Lung (tissue), 12 donors: ENCODE data around the gene S1PR5. TPM values are rescaled to one million over a fixed set of nuclear protein-coding genes. Genes with fewer than 3 reads are reported as not detected.

ENCODE experiments used
- ATAC-seq: fragments of 200-7000 bp; cut with Tn5 transposase; one replicate; pipeline ENCODE4 v1.9.1; 2020; ENCODE audit warnings: moderate number of reproducible peaks; ENCODE audit not compliant: insufficient read depth, low FRiP score
- DNase-seq, 3 donors: peaks; one replicate each; pipeline ENCODE4 v3.0.0-alpha.2; 2013 to 2017
- H3K27ac ChIP-seq, 2 donors: one replicate each; pipeline ENCODE4 v1.5.1; 2013; ENCODE audit warnings: mild to moderate bottlenecking in 2 of 2, moderate library complexity in 2 of 2, control low read depth in 1 of 2, inconsistent platforms in 1 of 2, low read depth in 1 of 2, low read length in 1 of 2
- H3K27me3 ChIP-seq, 3 donors: one replicate each; pipeline ENCODE4 v1.5.1; 2013; ENCODE audit warnings: low read length in 2 of 3; ENCODE audit not compliant: control insufficient read depth in 3 of 3, insufficient read depth in 3 of 3
- H3K36me3 ChIP-seq, 4 donors: one replicate each; pipeline ENCODE4 v1.5.1; 2013; ENCODE audit warnings: low read length in 4 of 4, mild to moderate bottlenecking in 1 of 4, moderate library complexity in 1 of 4; ENCODE audit not compliant: control insufficient read depth in 4 of 4, insufficient read depth in 4 of 4
- H3K4me1 ChIP-seq, 5 donors: one replicate each; pipeline ENCODE4 v1.5.1; 2013; ENCODE audit warnings: low read length in 5 of 5, mild to moderate bottlenecking in 2 of 5, moderate library complexity in 1 of 5; ENCODE audit not compliant: control insufficient read depth in 5 of 5, insufficient read depth in 5 of 5
- H3K4me3 ChIP-seq: one replicate; pipeline ENCODE4 v1.5.1; 2013; ENCODE audit warnings: mild to moderate bottlenecking, control low read depth, moderate library complexity
- H3K9ac ChIP-seq, 2 donors: one replicate each; pipeline ENCODE4 v1.5.1; 2013; ENCODE audit warnings: low read length in 2 of 2, control low read depth in 1 of 2; ENCODE audit not compliant: insufficient read depth in 1 of 2
- H3K9me3 ChIP-seq, 4 donors: one replicate each; pipeline ENCODE4 v1.5.1; 2013; ENCODE audit warnings: low read length in 3 of 4, mild to moderate bottlenecking in 1 of 4, moderate library complexity in 1 of 4; ENCODE audit not compliant: control insufficient read depth in 4 of 4, insufficient read depth in 3 of 4
- CTCF ChIP-seq: IDR thresholded peaks from 2 replicates; pipeline ENCODE4 v1.5.1; 2012; ENCODE audit warnings: mild to moderate bottlenecking; ENCODE audit errors: control extremely low read depth, extremely low read depth
- WGBS, 2 donors: extraction: QIAGEN DNeasy Blood & Tissue Kit; methylation state at CpG; one replicate each; pipeline ENCODE4 v1.1.7; 2013; 5-methylcytosine and 5-hydroxymethylcytosine counted together
- polyA plus RNA-seq, 2 donors: library from polyadenylated mRNA; stranded (reverse); fragments of 200-250 nt; gene quantifications; one replicate each; pipeline ENCODE4 v1.2.1, GENCODE V29; 2013
- total RNA-seq, 2 donors: library from RNA; depleted of rRNA in 1 of 2; stranded (reverse); fragments of >200 nt in 1 of 2; gene quantifications; one replicate each; pipeline ENCODE4 v1.2.1, GENCODE V29; 2014 to 2021
- donor health status: control.
- donor health status: control.
- donor health status: Bipolar disorder and iron deficiency.
- donor health status: healthy.
- donor health status: DM: yes; HTN: yes; CAD: no.

Gene S1PR5
- total and polyA plus RNA-seq, 4 donors = 0.26 to 1.4 (median 0.89) TPM

GRCh38 chr19:10565567-10566407 is 48.5 kb upstream of the S1PR5 start, which contains the start of gene KRI1:
TSS of gene KRI1 (minus strand) at chr19:10566010. CDS start at chr19:10565999, 11 bp downstream.
- DNase-seq (peak; percentile 98), ATAC-seq (peak; percentile 81)
- TF ChIP-seq CTCF = no peak
- Histone ChIP-seq H3K36me3 (peaks cover 0 to 9% (median 0%) of the 10 kb centered on the region in 4 donors), H3K9ac (peak within 1 kb of the TSS in 1 of 2 donors; percentile 55), H3K4me1 (peaks cover 0 to 30% (median 13%) of the 10 kb centered on the region in 5 donors), H3K27ac (peak within 1 kb of the TSS; percentile 84 to 89), H3K27me3 (no peaks in the 10 kb centered on the region), H3K4me3 (peak within 1 kb of the TSS; percentile 88), H3K9me3 (no peaks in the 10 kb centered on the region)
- WGBS, 2 donors = 0% methylated on average over 71 to 94 of the region's 94 CpGs

GRCh38 chr19:10565028-10565566 is 47.9 kb upstream of the S1PR5 start:
- TF ChIP-seq CTCF = no peak
- DNase-seq (peak; percentile 43 to 57 (median 54)), ATAC-seq (no peak)
- Histone ChIP-seq H3K27ac (peak overlapping the region; percentile 84 to 89), H3K9ac (peak overlapping the region in 1 of 2 donors; percentile 55), H3K9me3 (no peaks in the 10 kb centered on the region), H3K4me1 (peaks cover 0 to 30% (median 13%) of the 10 kb centered on the region in 5 donors), H3K36me3 (peaks cover 3 to 13% (median 5%) of the 10 kb centered on the region in 4 donors), H3K4me3 (peak overlapping the region; percentile 88), H3K27me3 (no peaks in the 10 kb centered on the region)
- WGBS, 2 donors = 10 to 18% methylated on average over 9 to 10 of the region's 10 CpGs

GRCh38 chr19:10562609-10563008 is 45.4 kb upstream of the S1PR5 start:
- ATAC-seq (no peak), DNase-seq (no peak)
- H3K9ac ChIP-seq = no peak overlapping the region
- no peak for TF ChIP-seq CTCF
- 96% methylated on average over 5 of the region's 5 CpGs for WGBS, 2 donors
- H3K27ac ChIP-seq = no peak overlapping the region
- peaks cover 0 to 21% (median 11%) of the 10 kb centered on the region in 5 donors for H3K4me1 ChIP-seq
- no peaks in the 10 kb centered on the region for H3K27me3 ChIP-seq
- no peaks in the 10 kb centered on the region for H3K9me3 ChIP-seq
- H3K4me3 ChIP-seq = no peak overlapping the region
- peaks cover 7 to 33% (median 14%) of the 10 kb centered on the region in 4 donors for H3K36me3 ChIP-seq
